ENCODE results near the gene ERMAP.
"Not testable (repeated sequence)": the region's sequence is repeated elsewhere in the genome, so short reads cannot be mapped to it uniquely, and the experiment has no call there.

The ERMAP gene

DNA sequence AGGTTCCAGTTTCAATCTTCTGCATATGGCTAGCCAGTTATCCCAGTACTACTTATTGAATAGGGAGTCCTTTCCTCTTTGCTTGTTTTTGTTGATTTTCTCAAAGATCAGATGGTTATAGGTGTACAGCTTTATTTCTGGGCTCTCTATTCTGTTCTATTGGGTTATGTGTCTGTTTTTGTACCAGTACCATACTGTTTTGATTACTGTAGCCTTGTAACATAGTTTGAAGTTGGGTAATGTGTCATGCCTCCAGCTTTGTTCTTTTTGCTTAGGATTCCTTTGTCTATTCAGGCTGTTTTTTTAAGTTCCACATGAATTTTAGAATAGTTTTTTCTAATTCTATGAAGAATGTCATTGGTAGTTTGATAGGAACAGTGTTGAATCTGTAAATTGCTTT is 56.2 kb downstream of the ERMAP start:
- not testable (repeated sequence) for DNase-seq (ENCODE audit: low read depth in 2 of 2)

DNA sequence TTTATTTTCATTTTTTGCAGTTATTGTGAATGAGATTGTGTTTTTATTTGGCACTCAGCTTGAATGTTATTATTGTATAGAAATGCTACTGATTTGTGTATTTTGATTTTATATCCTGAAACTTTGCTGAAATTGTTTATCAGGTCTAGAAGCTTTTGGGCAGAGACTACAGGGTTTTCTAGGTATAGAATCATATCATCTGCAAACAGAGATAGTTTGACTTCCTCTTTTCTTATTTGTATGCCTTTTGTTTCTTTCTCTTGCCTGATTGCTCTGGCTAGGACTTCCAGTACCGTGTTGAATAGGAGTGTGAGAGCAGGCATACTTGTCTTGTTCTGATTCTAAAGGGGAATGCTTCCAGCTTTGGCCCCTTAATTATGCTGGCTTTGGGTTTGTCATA is 56.7 kb downstream of the ERMAP start:
- no peak for DNase-seq (ENCODE audit: low read depth in 2 of 2)

DNA sequence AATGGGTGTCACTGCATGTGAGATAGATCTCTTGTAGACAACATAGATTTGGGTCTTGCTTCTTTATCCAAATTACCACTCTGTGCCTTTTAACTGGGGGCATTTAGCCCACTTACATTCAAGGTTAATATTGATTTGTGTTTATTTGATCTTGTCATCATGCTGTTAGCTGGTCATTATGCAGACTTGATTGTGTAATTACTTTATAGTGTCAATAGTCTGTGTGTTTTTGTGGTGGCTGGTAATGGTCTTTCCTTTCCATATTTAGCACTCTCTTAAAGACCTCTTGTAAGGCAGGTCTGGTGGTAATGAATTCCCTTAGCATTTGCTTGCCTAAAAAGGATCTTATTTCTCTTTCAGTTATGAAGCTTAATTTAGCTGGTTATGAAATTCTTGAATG is 59.1 kb downstream of the ERMAP start:
- no peak for DNase-seq (ENCODE audit: low read depth in 2 of 2)

DNA sequence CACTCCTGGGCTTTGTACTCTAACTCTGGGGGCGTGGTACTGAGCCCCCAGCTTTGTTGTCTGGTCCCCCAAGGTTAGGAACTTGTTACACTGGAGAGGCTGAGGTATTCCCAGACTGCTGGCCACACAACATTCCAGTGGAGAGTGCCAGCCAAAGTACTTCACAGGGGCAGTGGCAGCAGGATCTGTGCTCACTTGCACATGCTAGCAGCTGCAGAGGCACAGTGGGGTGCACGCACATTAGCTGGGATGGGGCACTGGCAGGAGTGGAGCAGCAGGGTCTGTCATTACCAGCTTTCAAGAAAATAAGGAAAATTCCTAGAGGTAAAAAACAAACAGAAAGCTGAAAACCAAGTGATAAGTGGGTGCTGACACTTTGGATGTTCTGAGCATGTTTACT is 60.5 kb downstream of the ERMAP start:
- DNase-seq (ENCODE audit: low read depth in 2 of 2), result no peak

DNA sequence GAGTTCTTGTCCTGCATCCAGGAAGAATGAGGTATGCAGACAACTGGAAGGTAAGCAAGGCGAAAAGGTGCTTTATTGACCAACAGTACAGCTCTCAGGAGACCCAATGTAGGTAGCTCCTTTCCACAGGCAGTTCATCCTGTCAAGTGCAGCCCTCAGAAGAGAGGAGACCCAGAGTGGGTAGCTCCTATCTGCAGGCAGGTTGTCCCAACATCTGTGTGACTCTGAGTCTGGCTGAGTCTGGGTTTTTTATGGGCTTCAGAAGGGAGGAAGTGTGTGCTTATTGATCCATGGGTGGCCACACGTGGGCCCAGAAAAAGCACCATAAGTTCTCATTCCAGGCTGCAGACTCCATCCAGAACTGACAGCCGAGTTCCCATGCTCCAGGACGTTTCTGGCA is 63.5 kb downstream of the ERMAP start:
- no peak for DNase-seq (ENCODE audit: low read depth in 2 of 2)

DNA sequence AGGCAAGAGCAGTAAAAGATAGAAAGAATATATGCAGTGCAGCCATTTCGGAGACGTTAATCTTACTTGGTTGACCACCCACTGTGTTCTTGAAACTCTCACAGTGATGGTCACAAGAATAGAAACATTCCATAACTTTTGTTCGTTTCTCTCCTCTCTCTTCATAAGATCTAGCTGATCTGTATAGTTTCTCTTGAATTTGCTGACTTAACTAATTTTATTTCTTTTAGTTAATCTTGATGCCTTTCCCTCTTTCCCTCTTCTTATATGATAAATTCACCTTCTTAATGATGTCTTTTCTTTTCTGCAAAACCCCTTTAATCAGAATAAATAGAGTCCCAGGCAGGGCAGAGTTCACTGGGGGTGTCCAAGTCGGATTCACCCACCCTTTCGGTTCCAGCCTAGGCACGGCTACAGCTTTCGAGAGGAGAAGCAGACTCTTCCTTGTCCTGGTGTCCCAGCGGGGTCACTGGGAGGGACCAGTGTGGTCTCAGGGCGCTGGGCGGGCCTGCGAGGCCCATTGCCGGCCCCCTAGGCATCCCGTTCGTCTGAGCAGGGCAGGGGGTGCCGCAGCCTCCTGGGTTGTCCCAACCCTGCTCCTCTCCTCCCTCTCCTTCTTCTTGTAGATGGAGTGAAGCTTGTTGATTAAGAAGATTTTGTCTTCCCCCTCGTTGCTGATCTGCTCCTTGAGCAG is 69.3 kb downstream of the ERMAP start:
- DNase-seq (ENCODE audit: low read depth in 2 of 2), result no peak

DNA sequence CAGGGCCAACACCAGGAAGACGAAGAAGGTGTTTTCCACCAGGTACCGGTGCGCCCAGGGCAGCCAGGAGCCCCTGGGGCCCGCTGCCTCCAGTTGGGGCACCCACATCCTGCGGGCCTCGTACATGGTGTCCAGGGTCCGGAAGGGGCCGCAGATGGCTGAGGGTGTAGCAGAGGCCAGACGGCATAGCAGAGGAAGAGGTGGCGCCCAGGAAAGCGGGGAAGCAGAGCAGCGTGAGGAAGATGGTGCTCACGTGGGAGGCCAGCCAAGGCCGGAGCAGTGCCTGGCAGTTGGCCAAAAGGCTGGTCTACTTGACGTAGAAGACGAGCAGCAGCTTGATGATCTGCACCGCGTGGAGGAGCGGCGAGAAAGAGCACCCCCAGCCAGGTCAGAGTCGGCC is 69.9 kb downstream of the ERMAP start:
- DNase-seq (ENCODE audit: low read depth in 2 of 2), result no peak

DNA sequence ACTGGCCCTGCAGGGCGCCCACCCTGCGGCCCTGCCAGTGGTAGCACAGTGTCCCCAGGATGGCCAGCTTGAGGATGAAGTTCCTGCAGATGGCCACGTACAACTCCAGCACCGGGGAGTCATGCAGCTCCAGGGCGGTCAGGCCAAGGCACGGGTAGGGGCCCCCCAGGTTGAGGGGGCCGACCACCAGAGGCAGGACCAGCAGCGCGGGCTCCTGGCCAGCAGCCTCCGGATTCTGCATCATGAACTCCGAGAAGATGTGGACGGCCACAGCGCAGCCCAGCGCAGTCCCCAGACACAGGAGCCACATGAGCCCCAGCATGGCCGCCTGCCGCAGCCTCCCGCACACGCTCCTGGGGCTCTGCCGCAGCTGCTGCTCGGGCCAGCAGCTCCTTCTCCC is 70.4 kb downstream of the ERMAP start:
- DNase-seq (ENCODE audit: low read depth in 2 of 2), result no peak

DNA sequence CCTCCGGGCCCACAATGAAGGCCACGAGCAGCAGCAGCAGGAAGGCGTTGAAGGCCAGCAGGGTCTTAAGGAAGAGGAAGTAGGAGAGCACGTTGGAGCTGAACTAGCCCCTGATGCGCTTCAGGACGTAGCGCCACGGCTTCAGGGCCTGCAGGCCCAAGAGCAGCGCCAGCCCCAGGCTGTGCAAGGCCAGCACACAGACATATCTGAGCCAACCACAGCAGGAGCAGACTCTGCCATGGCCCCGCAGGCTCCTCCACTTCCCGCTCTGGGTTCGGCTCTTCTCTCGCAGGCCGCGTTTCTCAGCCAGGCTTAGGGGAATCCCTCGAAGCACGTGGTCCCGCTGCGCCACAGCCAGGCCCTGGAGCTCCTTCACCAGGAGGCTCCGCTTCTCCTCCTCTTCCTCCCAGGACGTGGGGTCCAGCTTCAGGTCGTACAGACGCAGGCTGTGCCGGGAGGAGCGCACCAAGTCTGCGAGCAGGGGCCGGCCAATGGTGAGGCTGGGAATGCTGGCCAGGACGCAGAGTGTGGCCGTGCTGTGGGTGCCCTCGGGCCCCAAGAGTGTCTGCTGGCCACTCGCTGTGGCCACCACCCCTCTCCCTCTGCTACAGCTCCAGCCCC is 71.2 kb downstream of the ERMAP start:
- no peak for DNase-seq (ENCODE audit: low read depth in 2 of 2)

DNA sequence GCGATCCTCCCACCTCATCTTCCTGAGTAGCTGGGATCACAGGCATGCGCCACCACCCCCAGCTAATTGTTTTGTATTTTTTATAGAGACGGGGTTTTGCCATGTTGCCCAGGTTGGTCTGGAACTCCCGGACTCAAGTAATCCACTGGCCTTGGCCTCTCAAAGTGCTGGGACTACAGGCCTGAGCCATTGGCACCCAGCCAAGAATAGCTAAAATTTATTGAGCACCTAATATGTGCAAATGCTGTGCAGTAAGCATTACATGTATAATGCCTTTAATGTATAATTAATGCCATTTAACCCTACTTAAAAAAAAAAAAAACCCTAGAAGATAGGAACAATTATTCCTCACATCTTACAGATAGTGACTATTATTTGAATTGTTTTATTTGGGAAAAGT is 72.3 kb downstream of the ERMAP start:
- no peak for DNase-seq (ENCODE audit: low read depth in 2 of 2)

DNA sequence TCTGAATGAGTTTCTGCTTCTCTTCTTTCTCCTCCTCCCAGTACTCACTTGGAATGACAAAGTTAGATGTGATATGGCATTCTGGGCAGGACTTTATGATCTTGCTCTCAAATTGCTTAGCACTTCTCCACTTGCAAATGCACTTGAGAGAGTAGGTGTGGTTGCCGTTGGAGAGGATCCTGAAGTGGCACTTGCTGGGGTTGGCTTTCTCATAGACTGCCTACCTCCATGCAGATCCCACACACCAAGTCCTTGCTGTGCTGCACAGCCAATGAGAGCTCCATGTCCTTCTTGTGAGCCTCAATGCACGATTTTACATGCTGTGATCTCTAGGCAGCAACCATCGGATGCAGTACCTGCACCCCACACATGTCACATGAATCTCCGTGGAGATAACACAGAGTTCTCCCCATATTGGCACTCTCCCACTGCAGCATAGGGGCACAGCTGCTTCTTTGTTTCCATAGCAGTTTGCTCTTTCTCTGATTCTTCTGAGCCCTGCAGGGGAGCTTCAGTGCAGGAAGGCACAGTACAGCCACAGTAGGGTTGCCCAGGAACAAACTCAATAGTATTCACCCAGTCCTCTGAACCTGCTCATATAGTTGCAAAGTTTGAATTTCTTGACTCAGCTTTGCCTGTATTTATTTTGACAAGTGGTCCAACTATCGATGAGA is 74.7 kb downstream of the ERMAP start:
- DNase-seq (ENCODE audit: low read depth in 2 of 2), result no peak
